Thoracic aorta (tissue), 2 donors: ENCODE results near the gene CSF1R. TPM values are rescaled to one million over a fixed set of nuclear protein-coding genes. Genes with fewer than 3 reads are reported as not detected.

Experiments
- ATAC-seq: fragments of 150-250 bp; one replicate; pipeline ENCODE4 v1.8.0; 2017; ENCODE audit warnings: low read depth; ENCODE audit not compliant: insufficient number of reproducible peaks, low FRiP score
- DNase-seq: peaks from one replicate; pipeline ENCODE4 v3.0.0-alpha.2; 2020; ENCODE audit warnings: low spot score
- H3K27ac ChIP-seq, 2 donors: fragments of 200-600 bp; sonication (generic); 1 replicate in 1 of 2; 2 replicates in 1 of 2; pipeline ENCODE4 v1.5.1; 2016; ENCODE audit warnings: mild to moderate bottlenecking in 2 of 2, moderate library complexity in 2 of 2
- H3K27me3 ChIP-seq: fragments of 200-600 bp; sonication (generic); replicated peaks from 2 replicates; pipeline ENCODE4 v1.6.0; 2016; ENCODE audit warnings: mild to moderate bottlenecking; ENCODE audit not compliant: insufficient read depth
- H3K36me3 ChIP-seq: fragments of 200-600 bp; sonication (generic); one replicate; pipeline ENCODE4 v1.5.1; 2016
- H3K4me1 ChIP-seq, 2 donors: fragments of 200-600 bp; sonication (generic); 1 replicate in 1 of 2; 2 replicates in 1 of 2; pipeline versions ENCODE4 v1.5.1 to v1.6.0; 2016; ENCODE audit warnings: low read depth in 2 of 2, mild to moderate bottlenecking in 1 of 2; ENCODE audit not compliant: control insufficient read depth in 1 of 2
- H3K4me3 ChIP-seq: fragments of 200-600 bp; sonication (generic); 2 replicates; pipeline ENCODE4 v1.5.1; 2016; ENCODE audit warnings: mild to moderate bottlenecking
- H3K9me3 ChIP-seq: fragments of 200-600 bp; sonication (generic); 2 replicates; pipeline ENCODE4 v1.5.1; 2016
- CTCF ChIP-seq: fragments of 200-600 bp; sonication (generic); IDR thresholded peaks from one replicate; pipeline ENCODE4 v1.5.1; 2019; ENCODE audit warnings: antibody characterized with exemption
- total RNA-seq, 2 donors: library from RNA; depleted of rRNA; stranded (reverse); fragments of >200 nt; gene quantifications; one replicate each; pipeline versions ENCODE4 v1.1.0 to v1.2.3, GENCODE V29; 2016

CSF1R gene
- total RNA-seq, 2 donors from 2014 or later, result 76.3 to 98.6 TPM

- Histone ChIP-seq H3K27me3 (no peaks in the 10 kb centered on the region), H3K9me3 (no peaks in the 10 kb centered on the region), H3K27ac (peak overlapping the region; percentile 48 to 71), H3K4me1 (peaks cover 14 to 26% of the 10 kb centered on the region in 2 donors), H3K36me3 (peaks cover 26% of the 10 kb centered on the region), H3K4me3 (peak overlapping the region; percentile 35)
- ATAC-seq (peak; percentile 63), DNase-seq (no peak)
- TF ChIP-seq CTCF, result no peak
Measured at GRCh38 chr5:150022158-150022531, 64.2 kb downstream of the CSF1R start.

GRCh38 chr5:150021491-150022157, 64.7 kb downstream of the CSF1R start:
- peak overlapping the region; percentile 48 to 71 for H3K27ac ChIP-seq
- DNase-seq (no peak), ATAC-seq (no peak)
- no peaks in the 10 kb centered on the region for H3K27me3 ChIP-seq
- peaks cover 23% of the 10 kb centered on the region for H3K36me3 ChIP-seq
- H3K4me1 ChIP-seq, result peaks cover 14 to 26% of the 10 kb centered on the region in 2 donors
- no peak for TF ChIP-seq CTCF
- no peaks in the 10 kb centered on the region for H3K9me3 ChIP-seq
- peak overlapping the region; percentile 35 for H3K4me3 ChIP-seq

- Histone ChIP-seq H3K9me3 (no peaks in the 10 kb centered on the region), H3K4me3 (no peak overlapping the region), H3K4me1 (peaks cover 14 to 26% of the 10 kb centered on the region in 2 donors), H3K27ac (no peak overlapping the region), H3K27me3 (no peaks in the 10 kb centered on the region), H3K36me3 (peaks cover 20% of the 10 kb centered on the region)
- no peak for TF ChIP-seq CTCF
- DNase-seq (no peak), ATAC-seq (no peak)
Measured at GRCh38 chr5:150020249-150020648, 66.1 kb downstream of the CSF1R start.

- peaks cover 14 to 21% of the 10 kb centered on the region in 2 donors for H3K4me1 ChIP-seq
- no peak for TF ChIP-seq CTCF
- no peaks in the 10 kb centered on the region for H3K9me3 ChIP-seq
- no peak overlapping the region for H3K4me3 ChIP-seq
- DNase-seq (no peak), ATAC-seq (no peak)
- no peaks in the 10 kb centered on the region for H3K27me3 ChIP-seq
- peaks cover 29% of the 10 kb centered on the region for H3K36me3 ChIP-seq
- peak overlapping the region in 1 of 2 donors; percentile 6 for H3K27ac ChIP-seq
Measured at GRCh38 chr5:150017226-150018005, 68.9 kb downstream of the CSF1R start.

GRCh38 chr5:150016537-150016936, 69.8 kb downstream of the CSF1R start:
- Histone ChIP-seq H3K27ac (no peak overlapping the region), H3K27me3 (no peaks in the 10 kb centered on the region), H3K36me3 (peaks cover 33% of the 10 kb centered on the region), H3K9me3 (no peaks in the 10 kb centered on the region), H3K4me3 (no peak overlapping the region), H3K4me1 (peaks cover 7 to 12% of the 10 kb centered on the region in 2 donors)
- ATAC-seq (no peak), DNase-seq (no peak)
- TF ChIP-seq CTCF, result no peak
